ENCODE results near the gene PFDN5.

Gene PFDN5

GRCh38 chr12:53279888-53280498 lies 15.3 kb upstream of the PFDN5 start:
- in situ Hi-C loops (cut with MboI; ENCODE audit: low sequenced_read_pairs), result loop anchor here (25.0 kb wide), 1 partner anchor 218 kb away; the partner anchor contains the start of gene TNS2

- in situ Hi-C loops (cut with MboI; ENCODE audit: low sequenced_read_pairs), result loop anchor here (25.0 kb wide), 1 partner anchor 224 kb away; the partner anchor contains the start of gene TNS2
These were observed 8.9 kb upstream of the PFDN5 start for GRCh38 chr12:53286448-53286847.

GRCh38 chr12:53287741-53288216 lies 7.6 kb upstream of the PFDN5 start:
- in situ Hi-C loops (cut with MboI; ENCODE audit: low sequenced_read_pairs), result loop anchor here (25.0 kb wide), 1 partner anchor 225 kb away; the partner anchor contains the start of gene TNS2

GRCh38 chr12:53288322-53288721 lies 7.0 kb upstream of the PFDN5 start:
- in situ Hi-C loops (cut with MboI; ENCODE audit: low sequenced_read_pairs), result loop anchor here (25.0 kb wide), 1 partner anchor 226 kb away; the partner anchor contains the start of gene TNS2

- in situ Hi-C loops (cut with MboI; ENCODE audit: low sequenced_read_pairs), result loop anchor here (25.0 kb wide), 1 partner anchor 228 kb away; the partner anchor contains the start of gene TNS2
These were observed 5.5 kb upstream of the PFDN5 start for GRCh38 chr12:53289891-53290290.

- in situ Hi-C loops (cut with MboI; ENCODE audit: low sequenced_read_pairs), result loop anchor here (25.0 kb wide), 1 partner anchor 228 kb away; the partner anchor contains the start of gene TNS2
These were observed 4.7 kb upstream of the PFDN5 start for GRCh38 chr12:53290661-53291060.

- in situ Hi-C loops (cut with MboI; ENCODE audit: low sequenced_read_pairs), result loop anchor here (25.0 kb wide), 1 partner anchor 230 kb away; the partner anchor contains the start of gene TNS2
These were observed 2.9 kb upstream of the PFDN5 start for GRCh38 chr12:53292426-53292825.

- in situ Hi-C loops (cut with MboI; ENCODE audit: low sequenced_read_pairs), result loop anchor here (5.0 to 25.0 kb wide), 2 partner anchors 84 to 234 kb away; partner anchors contain the start of gene TNS2
These were observed 513 bp downstream of the PFDN5 start for GRCh38 chr12:53295891-53296219.

- in situ Hi-C loops (cut with MboI; ENCODE audit: low sequenced_read_pairs), result loop anchor here (5.0 to 25.0 kb wide), 2 partner anchors 85 to 235 kb away; partner anchors contain the start of gene TNS2
These were observed 1.8 kb downstream of the PFDN5 start for GRCh38 chr12:53297106-53297505.

- in situ Hi-C loops (cut with MboI; ENCODE audit: low sequenced_read_pairs), result loop anchor here (5.0 to 25.0 kb wide), 2 partner anchors 86 to 236 kb away; partner anchors contain the start of gene TNS2
These were observed 2.8 kb downstream of the PFDN5 start for GRCh38 chr12:53298164-53298563.

- in situ Hi-C loops (cut with MboI; ENCODE audit: low sequenced_read_pairs), result loop anchor here (5.0 to 25.0 kb wide), 2 partner anchors 87 to 237 kb away; partner anchors contain the start of gene TNS2
These were observed 3.7 kb downstream of the PFDN5 start for GRCh38 chr12:53299101-53299453.

- in situ Hi-C loops (cut with MboI; ENCODE audit: low sequenced_read_pairs), result loop anchor here (5.0 to 25.0 kb wide), 2 partner anchors 87 to 237 kb away; partner anchors contain the start of gene TNS2
These were observed 4.3 kb downstream of the PFDN5 start, which contains the start of gene MYG1 for GRCh38 chr12:53299454-53300180. TSS of gene MYG1 (plus strand) at chr12:53299695. CDS start at chr12:53299738, 43 bp downstream.

GRCh38 chr12:53300187-53300586 lies 4.8 kb downstream of the PFDN5 start:
- in situ Hi-C loops (cut with MboI; ENCODE audit: low sequenced_read_pairs), result no loop called here

- in situ Hi-C loops (cut with MboI; ENCODE audit: low sequenced_read_pairs), result no loop called here
These were observed 7.6 kb downstream of the PFDN5 start for GRCh38 chr12:53302903-53303302.

- in situ Hi-C loops (cut with MboI; ENCODE audit: low sequenced_read_pairs), result no loop called here
These were observed 11.5 kb downstream of the PFDN5 start for GRCh38 chr12:53306826-53307225.

- in situ Hi-C loops (cut with MboI; ENCODE audit: low sequenced_read_pairs), result no loop called here
These were observed 12.9 kb downstream of the PFDN5 start for GRCh38 chr12:53308276-53308675.

GRCh38 chr12:53313996-53314395 lies 18.7 kb downstream of the PFDN5 start:
- in situ Hi-C loops (cut with MboI; ENCODE audit: low sequenced_read_pairs), result no loop called here

GRCh38 chr12:53320352-53321195 lies 25.2 kb downstream of the PFDN5 start:
- in situ Hi-C loops (cut with MboI; ENCODE audit: low sequenced_read_pairs), result no loop called here

GRCh38 chr12:53324113-53324778 lies 28.9 kb downstream of the PFDN5 start:
- in situ Hi-C loops (cut with MboI; ENCODE audit: low sequenced_read_pairs), result no loop called here

All from HL-60/S4 treated with phorbol 12-myristate 13-acetate at 8.2 ng/mL for 4 days and 3 days (cell line).